NCI-H226 (cell line): ENCODE measurements around the gene GCC1.

Source experiments
- DNase-seq: peaks from one replicate; pipeline ENCODE4 v3.0.0-alpha.2; 2015

Gene GCC1

GRCh38 chr7:127535546-127536393 lies 49.6 kb downstream of the GCC1 start:
- DNase-seq, result no peak

GRCh38 chr7:127534636-127535035 lies 50.8 kb downstream of the GCC1 start:
- DNase-seq, result no peak

GRCh38 chr7:127532736-127533135 lies 52.7 kb downstream of the GCC1 start:
- peak; percentile 83 for DNase-seq

GRCh38 chr7:127532151-127532550 lies 53.2 kb downstream of the GCC1 start:
- peak; percentile 74 for DNase-seq
